HG03060 (cell line): ENCODE results near the gene C1orf105.
"Not testable (repeated sequence)": the region's sequence is repeated elsewhere in the genome, so short reads cannot be mapped to it uniquely, and the experiment has no call there.

Experiments
- ATAC-seq: cut with Tn5 transposase; IDR thresholded peaks from one replicate; pipeline ENCODE4 v1.9.1; 2021; ENCODE audit warnings: low read depth, moderate number of reproducible peaks; ENCODE audit not compliant: unreplicated experiment

Gene C1orf105

DNA sequence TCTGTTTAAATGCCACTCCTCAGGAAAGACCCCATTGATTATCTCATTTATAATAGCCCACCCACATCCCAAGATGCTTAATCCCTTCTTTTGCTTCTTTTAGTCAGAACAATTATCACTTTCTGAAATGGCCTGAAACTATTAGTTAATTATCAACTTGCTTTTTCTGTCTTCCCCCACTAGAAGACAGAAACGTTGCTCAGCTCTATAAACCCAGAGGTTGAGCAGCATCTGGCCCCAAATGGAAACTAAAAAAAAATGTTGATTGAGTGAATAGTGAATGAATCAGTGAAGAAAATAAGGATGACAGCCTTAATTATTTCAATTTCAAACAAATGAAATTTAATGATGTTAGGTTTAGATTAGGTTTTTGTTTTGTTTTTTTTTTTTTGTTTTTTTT, 61.6 kb downstream of the C1orf105 start:
- ATAC-seq, result no peak

- ATAC-seq, result no peak
These were observed 63.0 kb downstream of the C1orf105 start for GRCh38 chr1:172483448-172483847.

- no peak for ATAC-seq
These were observed 63.8 kb downstream of the C1orf105 start for GRCh38 chr1:172484252-172484651.

DNA sequence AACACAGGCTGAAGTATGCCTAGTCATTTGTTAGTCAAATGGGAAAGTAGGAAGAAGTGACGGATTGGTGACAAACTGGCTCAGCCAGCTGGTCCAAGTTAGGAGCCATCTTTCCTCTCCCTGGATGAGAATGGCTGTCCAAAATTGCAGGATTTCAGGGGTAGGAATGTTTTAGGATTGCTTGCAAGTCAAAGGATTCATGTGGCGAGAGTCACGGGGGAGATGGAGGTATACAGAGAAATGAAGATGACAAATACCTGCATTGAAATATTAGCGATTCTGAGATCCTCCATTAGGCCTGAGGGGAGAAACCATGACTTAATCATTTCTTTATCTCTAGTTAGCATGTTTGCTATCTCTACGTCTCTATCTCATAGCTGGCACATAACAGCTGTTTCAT, 65.1 kb downstream of the C1orf105 start:
- no peak for ATAC-seq

GRCh38 chr1:172486805-172487454, 66.4 kb downstream of the C1orf105 start:
- no peak for ATAC-seq

GRCh38 chr1:172487550-172487949, 67.1 kb downstream of the C1orf105 start:
- no peak for ATAC-seq

DNA sequence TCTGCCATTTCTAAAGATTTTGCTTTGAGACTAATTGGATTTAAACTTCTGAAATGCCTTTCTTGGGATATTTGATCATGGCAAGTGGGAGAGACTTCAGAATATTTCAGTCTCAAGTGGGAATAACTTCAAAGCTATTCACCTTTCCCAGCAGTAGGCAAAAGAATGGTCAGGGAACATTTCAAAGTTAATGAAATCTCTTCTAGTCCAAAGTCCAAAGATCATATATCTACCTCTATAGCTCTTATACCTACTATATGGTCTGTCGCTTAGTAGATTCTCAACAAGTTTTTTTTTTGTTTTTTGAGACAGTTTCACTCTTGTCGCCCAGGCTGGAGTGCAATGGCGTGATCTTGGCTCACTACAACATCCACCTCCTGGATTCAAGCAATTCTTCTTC, 67.9 kb downstream of the C1orf105 start:
- no peak for ATAC-seq

- no peak for ATAC-seq
These were observed 69.4 kb downstream of the C1orf105 start for GRCh38 chr1:172489847-172490246.

DNA sequence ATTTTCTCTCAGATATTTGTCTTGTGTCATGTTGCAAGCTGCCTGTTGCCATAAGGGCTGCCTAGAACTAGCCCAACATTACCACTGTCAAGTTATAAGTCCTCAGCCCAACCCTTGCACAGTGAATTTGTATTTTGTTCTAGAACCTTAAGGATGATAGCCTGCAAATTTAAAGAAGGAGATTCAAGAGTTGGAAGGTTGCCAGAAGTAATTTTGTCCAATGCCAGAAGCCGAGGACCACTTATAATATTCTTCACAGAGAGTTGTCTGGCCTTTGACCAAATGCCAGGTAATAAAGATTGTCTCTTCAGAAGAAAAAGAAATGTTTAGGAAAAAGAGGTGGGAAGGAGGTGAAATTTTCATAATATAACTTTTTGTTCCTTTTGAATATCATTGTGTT, 71.9 kb downstream of the C1orf105 start:
- no peak for ATAC-seq

DNA sequence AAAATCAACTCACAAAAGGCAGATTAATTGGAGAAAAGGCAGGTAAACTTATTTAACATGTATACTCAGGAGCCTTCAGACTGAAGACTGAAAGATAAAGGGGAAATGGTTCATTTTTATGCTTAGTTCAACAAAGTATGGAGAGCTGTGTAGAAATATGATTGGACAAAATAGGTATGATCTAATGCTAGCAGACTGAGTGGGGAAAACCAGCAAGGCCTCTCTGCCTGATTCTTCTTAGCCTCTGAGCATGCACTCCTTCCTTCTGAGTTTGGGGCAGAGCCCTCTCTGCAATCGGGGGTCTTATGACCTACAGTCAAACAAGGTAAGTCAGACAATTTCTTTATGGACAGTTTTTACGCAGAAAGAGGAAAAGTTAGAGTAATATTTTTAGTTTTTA, 73.7 kb downstream of the C1orf105 start:
- no peak for ATAC-seq

DNA sequence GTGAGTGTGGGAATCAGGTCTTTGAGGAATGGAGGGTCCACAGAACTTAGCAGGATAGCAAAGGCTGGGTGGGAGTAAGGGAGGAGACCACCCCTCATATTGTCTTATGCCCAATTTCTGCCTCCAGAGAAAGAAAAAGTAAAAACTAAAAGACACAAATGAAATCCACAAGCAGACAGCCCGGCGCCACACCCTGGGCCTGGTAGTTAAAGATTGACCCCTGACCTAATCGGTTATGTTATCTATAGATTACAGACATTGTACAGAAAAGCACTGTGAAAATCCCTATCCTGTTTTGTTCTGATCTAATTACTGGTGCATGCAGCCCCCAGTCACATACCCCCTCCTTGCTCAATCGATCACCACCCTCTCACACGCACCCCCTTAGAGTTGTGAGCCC, 75.6 kb downstream of the C1orf105 start:
- not testable (repeated sequence) for ATAC-seq

- no peak for ATAC-seq
These were observed 76.2 kb downstream of the C1orf105 start for GRCh38 chr1:172496678-172497077.

- ATAC-seq, result no peak
These were observed 76.7 kb downstream of the C1orf105 start for GRCh38 chr1:172497230-172497629.

GRCh38 chr1:172498857-172499256, 78.4 kb downstream of the C1orf105 start:
- ATAC-seq, result no peak

GRCh38 chr1:172499636-172500141, 79.2 kb downstream of the C1orf105 start:
- no peak for ATAC-seq

GRCh38 chr1:172500207-172500606, 79.7 kb downstream of the C1orf105 start:
- ATAC-seq, result no peak

GRCh38 chr1:172507741-172508140, 87.3 kb downstream of the C1orf105 start:
- ATAC-seq, result no peak

DNA sequence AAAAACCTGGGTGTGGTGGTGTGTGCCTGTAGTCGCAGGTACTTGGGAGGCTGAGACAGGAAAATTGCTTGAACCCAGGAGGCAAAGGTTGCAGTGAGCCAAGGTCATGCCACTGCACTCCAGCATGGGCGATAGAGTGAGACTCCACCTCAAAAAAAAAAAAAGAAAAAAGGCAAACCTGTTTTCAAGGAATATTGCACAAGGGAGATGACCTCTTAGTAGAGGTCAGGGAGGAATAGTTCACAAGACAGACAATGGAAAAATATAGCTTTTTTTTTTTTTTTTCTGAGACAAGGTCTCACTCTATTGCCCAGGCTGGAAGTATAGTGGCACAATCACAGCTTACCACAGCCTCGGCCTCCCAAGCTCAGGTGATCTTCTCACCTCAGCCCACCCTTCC, 90.0 kb downstream of the C1orf105 start:
- no peak for ATAC-seq

- no peak for ATAC-seq
These were observed 92.1 kb downstream of the C1orf105 start for GRCh38 chr1:172512591-172512990.

DNA sequence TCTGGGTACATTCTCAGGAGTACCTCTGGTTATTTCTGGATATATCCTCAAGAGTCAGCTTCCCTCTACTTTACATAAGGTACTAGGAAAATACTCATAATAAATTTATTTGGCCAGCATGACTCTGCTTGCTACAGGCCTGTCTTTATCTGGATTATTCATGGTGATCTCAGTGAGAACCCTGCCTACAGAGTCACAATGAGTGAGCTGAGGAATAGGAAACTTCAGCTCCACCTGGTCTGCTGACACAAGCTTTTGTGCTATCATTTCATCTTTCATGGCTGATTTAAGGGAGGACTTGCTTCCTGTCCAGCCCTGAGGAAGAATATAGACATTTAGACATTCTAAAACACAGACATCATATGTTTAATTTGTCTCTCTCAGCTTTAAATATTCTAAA, 93.0 kb downstream of the C1orf105 start:
- no peak for ATAC-seq

DNA sequence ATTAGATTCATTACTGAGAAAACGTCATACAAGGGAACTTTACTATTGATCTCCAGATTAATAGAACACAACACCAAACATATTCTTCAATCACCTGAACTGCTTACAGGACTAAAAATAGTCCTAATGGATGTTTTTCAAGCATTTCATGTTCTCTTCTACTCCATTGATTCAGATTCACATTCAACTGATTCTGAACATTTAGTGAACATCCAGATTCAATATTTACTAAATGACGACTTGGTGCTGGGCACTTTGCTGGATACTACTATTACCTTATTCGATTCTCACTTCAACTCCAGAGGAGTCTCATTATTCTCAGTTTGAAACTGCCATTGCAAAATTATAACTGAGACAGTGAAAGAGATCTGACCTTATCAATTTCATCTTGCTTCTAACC, 93.6 kb downstream of the C1orf105 start:
- ATAC-seq, result no peak

GRCh38 chr1:172515436-172515835, 95.0 kb downstream of the C1orf105 start:
- no peak for ATAC-seq

DNA sequence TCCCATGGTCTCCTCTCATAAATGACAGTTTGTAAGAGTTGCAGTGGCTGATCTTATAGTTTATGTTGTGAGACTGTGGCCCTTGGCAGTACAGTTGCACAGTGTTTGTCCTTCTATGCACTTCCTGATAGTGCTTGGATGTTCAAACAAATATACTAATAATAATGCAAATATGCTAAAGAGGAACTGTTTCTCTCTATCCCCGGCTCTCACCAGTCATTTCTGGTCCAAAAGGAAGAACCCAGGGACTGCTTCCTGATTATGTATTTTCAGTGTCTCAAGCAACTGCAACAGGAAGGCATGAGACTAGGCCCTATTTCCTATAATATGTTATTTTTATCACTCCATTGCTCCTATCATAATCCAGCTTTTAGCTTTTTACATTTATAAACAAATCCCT, 95.4 kb downstream of the C1orf105 start:
- no peak for ATAC-seq
